Astrocyte (in vitro differentiated cells and primary cell): ENCODE results near the gene F5.

ENCODE experiments used
- CTCF ChIP-seq: IDR thresholded peaks from 2 replicates; pipeline ENCODE4 v1.5.1; 2011; ENCODE audit warnings: low read depth, mild to moderate bottlenecking, inconsistent platforms, low read length, moderate library complexity; ENCODE audit not compliant: insufficient read depth
- EZH2 ChIP-seq: IDR thresholded peaks from 2 replicates; pipeline ENCODE4 v1.6.1; 2012; ENCODE audit warnings: mild to moderate bottlenecking, low read length, inconsistent platforms; ENCODE audit not compliant: insufficient read depth

DNA sequence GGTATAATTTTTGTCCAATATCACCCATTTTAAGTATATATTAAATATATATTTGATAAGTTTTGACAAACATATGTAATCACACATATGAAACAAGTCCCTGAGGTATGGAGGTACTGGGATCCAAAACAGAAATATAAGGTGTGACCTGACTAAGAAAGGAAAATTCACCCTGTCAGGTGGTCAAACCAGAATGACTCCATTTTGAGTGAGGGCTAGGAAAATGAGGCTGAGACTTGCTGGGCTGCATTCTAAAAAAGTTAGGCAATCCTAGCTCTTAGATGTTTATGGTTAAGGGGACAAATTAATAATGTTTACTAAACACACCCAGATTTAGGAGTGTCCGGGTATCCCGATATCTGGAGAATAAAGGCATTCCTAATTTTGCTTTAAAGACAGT lies 89.0 kb downstream of the F5 start:
- TF ChIP-seq CTCF (no peak), EZH2 (no peak)
